Measurements from ENCODE around the gene SPAG9.
A peak's percentile ranks its signal among the peaks of the same experiment; 100 is the strongest.
"Not testable (repeated sequence)": the region's sequence is repeated elsewhere in the genome, so short reads cannot be mapped to it uniquely, and the experiment has no call there.

SPAG9 gene

DNA sequence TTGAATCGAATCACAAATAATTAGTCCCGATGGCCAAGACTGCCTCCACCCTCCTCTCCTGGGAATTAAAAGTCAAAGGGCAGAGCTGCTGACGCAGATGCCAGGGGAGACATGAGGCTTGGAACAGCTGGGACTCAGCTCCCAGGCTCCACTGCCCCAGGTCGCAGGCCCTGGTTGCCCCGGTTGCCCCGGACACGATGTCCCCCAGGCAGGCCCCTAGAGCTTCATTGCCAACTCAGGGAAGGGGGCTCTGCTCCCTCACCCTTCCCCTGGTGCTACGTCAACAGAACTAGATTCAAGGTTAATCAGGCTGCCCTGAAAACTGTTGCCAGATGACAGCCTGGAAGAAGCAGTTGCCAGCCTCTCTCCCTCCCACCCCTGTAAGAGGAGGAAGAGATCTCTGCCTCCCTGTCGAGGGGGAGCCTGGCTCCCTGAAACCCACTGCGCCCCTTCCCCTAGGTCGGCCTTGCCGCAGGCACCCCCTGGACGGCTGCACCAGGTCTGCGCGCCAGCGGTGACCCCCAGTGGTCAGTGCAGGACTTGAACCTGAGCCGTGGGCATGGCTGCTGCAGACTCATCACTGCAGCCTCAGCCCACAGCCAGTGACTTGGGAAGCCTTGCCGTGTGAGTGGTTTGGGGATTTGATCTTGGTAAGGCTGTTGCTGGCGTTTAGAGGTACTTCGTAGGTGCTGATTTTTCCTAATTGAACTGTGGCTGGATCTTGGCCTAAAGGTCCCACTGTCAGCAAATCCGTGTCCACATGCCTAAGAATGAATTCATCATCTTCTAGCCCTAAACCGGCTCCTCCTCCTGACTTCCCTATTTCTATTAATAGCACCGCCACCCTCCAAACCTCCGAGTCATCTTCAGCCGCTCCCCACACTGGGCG lies 170.4 kb downstream of the SPAG9 start:
- DNase-seq = peak; percentile 49 to 53

DNA sequence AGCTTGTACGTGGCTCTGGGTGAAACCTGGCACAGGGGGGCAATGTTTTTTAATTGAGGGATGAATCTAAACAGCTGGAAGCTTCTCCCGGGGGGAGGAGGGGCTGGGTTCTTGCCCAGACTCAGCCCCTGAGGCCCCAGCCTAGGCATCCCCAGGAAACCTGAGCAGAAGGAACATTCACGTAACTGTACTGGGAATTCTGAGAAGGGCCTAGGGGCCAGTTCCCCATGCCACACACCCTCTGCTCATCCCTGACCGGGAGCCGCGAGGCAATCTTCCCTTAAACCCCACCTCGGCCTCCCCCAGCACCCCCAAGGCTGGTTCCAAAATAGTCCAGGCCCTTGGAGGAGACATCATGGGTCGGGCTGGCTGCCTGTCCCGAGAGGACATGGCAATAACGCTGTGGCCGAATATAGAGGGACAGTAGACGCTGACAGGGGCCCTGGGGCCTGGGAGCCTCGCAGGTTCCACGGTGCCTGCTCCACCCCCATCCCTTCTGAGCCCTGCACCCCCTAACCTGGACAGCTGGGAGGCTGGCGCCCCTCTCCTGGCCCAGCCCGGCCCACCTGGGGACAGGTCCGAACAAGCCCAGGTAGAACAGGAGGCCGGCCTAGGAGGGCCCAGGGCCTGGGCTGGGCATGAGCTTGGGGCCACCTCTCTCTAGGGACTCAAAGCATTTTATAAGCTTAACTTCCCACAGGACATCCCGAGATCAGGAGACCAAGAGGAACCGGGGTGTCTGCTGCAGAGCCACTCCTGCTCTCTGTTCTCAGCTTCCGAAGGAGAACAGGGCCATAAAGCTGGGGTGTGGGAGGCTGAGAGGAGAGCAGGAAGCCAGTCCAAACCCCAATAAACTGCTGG lies 171.3 kb downstream of the SPAG9 start:
- no peak for DNase-seq

DNA sequence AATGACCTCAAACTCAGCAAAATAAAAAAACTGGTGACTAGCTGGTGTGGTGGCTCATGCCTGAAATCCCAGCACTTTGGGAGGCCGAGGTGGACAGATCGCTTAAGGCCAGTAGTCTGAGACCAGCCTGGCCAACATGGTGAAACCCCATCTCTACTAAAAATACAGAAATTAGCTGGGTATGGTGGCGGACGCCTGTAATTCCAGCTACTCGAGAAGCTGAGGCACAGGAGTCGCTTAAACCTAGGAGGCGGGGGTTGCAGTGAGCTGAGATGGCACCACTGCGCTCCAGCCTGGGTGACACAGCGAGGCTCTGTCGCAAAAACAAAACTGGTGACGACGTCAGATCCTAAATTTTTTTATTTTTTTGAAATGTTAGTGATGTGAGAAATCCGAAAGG lies 172.0 kb downstream of the SPAG9 start:
- no peak for DNase-seq

DNA sequence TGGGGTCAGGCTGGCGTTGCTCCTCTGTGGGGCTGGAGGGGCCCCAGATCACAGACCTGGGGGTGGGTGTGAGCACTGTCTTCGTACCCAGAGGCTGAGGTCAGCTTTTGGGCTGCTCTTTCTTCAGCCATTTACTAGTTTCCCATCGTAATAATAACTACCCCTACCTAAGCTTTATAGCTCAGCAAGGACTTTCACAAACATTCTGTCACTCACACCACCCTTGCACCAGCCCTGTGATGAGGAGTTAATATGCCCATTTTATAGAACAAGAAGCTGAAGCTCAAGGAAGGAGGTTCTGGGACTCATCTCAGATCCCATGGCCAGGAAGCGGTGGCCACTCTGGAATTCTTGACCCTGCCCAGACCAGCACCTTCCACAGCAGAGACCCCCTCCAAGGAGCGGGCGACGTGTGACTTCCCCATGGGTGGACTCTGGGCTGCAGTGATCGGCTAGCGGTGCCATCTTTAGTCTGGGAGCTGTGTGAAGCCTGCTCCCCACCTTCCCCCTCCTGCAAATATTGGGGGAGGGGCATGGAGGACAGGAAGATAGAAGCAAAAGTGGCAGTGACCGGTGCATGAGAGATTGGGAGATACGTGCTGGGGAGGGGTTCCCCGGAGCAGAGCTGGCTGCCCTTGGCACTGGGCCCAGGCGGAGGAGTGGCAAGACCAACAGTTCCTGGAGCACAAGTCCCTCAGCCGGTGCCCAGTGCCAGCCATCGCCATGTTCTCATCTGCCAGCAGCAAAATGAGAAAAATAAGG lies 172.7 kb downstream of the SPAG9 start:
- DNase-seq = no peak

DNA sequence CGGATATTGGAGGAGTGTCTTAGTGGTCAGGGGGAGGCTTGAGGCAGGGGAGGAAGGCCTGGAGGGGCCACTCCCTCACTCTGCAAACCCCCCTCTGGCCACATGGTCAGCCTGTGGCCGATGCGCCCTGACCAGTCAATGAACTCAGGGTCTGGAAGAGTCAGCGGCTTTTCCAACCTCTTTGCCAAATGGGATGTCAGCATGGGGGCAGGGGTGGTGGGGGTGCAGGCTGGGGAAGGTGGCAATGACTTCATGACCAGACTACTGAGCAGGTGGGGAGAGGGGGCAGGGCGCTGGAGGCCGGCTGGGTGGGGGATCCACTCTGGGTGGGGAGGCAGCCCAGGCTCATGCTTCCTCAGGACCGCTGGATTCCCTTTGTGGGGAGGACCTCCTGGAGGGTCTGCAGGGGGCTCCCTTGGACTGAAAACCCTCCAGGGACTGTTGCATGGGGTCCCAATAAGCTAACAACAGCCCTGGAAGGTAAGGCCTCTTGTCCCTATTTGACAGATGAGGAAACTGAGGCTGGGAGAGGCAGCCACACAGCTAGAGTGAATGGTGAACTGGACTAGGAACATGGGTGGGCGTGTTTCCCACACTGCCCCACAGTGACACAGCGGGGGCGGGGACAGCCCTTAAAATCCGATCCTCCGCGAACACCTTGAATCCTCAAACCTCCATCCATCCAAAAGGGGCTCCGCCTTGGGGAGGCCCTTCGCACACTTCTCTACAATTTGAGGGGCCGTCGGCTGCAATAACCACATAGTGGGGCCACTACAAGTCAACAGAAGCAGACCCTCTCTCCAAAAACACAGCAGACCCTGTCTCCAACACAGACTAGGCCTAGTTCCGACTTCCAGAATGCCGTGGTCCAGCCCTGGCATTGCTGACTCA lies 173.5 kb downstream of the SPAG9 start:
- DNase-seq = no peak

DNA sequence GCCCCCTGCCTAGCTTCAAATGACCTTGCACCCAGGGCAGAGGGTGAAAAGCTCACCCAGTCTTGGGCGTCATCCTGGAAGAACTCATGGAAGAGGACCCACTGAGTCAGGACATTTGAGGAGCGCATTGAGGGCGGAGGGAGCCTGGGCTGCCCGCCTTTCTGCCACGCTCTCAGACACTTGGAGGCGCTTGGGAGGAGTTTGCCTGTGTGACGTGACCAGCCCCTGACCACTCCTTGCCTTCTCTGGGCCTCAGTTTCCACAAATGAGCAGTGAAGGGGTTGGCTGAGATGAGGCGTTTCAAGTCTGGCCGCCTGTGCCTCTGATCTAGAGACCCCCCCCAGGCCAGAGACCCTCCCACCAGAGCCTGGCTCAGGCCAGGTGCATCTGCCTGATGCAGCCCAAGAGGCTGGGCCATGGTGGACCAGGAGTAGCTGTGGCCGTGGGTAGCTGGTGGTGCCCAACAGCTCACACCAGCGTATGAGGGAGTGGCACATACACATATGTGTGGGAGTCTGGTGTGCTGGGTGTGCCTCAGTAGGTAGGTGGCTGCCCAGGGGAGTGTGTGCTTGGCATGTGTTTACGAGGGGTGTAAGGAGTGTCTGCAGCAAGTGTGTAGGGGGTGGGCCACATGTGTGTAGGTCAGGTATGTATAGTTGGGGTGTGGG lies 174.3 kb downstream of the SPAG9 start:
- DNase-seq = no peak

DNA sequence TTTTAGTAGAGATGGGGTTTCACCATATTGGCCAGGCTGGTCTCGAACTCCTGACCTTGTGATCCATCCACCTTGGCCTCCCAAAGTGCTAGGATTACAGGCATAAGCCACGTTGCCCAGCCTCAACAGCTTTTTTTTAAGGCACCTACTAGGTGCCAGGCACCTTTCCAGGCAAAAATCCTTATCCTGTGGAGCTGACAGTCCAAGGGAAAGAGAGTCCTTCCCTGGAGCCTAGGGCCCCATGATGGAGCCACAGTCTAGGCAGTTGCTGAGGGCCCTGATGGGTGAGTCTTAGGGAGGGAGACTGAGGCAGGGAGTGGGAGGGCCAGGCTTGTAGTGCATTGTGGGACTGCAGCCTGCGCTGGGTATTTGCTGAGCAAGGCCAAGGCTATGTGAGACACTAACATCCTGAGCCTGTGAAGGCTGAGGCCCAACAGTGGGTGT lies 174.9 kb downstream of the SPAG9 start:
- DNase-seq = no peak

DNA sequence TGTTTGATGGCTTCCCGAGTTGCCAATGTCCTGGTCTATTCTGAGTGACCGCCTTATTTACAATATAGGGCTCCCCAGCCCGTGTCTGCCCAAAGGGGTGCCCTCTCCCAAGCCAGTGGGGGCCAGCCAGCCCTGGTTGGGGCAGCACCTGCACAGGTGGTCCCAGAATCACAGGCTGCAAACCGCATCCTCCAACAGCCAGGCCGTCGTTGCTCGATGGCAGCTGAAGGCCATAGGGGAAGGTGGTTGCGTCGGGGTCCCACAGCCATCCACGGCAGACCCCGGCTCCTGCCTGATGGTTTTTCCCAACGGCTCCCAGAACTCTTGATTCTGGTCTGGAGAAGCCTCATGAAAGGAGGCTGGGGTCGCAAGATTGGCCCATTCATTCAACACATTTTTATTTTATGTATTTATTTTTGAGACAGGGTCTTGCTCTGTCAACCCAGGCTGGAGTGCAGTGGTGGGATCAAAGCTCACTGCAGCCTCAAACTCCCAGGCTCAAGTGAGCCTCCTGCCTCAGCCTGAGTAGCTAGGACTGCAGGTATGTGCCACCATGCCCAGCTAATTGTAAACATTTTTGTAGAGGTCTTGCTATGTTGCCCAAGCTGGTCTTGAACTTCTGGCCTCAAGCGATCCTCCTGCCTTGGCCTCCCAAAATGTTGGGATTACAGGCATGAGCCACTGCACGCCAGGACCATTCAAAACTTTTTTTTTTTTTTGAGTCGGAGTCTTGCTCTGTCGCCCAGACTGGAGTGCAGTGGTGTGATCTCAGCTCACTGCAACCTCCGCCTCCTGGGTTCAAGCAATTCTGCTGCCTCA lies 175.6 kb downstream of the SPAG9 start:
- no peak for DNase-seq

DNA sequence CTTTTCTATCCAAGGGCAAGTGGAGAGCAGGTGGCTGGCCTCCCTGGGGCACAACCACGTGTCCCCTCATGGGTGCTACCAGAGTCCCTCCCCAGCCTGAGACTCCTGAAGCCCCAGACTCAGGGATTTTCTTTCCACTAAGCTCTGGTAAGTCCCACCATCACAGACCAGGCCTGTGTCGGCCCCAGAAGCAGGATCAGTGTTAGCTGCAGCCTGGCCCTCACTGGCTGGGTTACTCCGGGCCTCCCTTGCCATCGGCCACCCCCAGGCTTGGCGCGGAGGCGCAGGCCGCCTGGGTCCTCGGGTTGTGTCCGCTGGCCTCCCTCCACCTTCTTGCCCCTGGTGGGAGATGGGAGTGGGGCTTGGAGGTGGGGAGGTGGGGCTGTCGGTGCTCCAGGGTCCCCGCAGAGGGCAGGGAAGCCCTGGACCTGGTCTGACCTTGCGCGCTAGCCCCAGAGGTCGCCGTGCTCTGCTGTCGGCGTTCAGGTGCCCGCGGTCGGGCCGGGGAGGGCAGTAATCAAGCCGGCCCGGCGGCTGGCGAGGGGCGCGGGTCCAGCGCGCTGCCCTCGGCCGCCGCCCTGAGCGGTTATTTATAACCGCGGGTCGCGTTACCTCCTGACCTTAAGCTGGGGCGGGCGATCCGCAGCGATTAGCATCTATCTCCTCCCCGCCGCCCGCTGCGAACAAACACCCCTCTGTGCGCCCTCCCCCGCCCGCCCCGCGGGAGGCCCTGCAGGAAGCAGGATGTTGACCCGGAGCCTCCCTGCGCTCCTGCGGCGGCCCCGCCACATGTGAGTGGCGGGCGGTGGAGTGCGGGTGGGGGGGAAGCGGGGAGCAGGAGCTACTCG lies 176.4 kb downstream of the SPAG9 start:
- peak; percentile 51 to 56 for DNase-seq

DNA sequence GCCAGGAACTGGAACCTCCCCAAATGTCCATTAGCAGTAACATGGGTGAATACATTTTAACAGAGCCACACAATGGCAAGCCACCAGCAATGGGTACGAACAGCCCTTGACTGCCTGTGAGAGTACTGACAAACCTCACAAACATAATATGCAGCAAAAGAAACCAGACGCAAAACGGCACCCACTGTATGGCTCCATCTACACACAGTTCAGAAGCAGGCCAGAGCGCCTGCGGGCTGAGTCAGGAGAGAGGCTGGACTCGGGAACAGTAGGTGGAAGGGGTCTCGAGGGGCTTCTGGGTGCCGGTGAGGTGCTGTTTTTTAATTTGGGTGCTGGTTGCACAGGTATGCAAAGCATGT lies 177.1 kb downstream of the SPAG9 start:
- no peak for DNase-seq

DNA sequence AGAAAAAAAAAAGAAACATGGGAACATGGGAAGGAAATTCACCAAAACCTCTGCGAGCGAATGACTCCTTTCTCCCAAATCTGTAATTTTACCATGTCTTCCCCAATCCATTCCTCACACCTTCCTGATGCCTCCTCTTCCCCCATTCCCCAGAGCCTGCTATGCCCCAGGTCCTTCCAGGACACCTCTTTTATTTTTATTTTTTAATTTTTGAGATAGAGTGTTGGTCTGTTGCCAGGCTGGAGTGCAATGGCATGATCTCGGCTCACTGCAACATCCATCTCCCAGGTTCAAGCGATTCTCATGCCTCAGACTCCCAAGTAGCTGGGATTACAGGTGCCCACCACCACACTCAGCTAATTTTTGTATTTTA lies 179.0 kb downstream of the SPAG9 start:
- not testable (repeated sequence) for DNase-seq

DNA sequence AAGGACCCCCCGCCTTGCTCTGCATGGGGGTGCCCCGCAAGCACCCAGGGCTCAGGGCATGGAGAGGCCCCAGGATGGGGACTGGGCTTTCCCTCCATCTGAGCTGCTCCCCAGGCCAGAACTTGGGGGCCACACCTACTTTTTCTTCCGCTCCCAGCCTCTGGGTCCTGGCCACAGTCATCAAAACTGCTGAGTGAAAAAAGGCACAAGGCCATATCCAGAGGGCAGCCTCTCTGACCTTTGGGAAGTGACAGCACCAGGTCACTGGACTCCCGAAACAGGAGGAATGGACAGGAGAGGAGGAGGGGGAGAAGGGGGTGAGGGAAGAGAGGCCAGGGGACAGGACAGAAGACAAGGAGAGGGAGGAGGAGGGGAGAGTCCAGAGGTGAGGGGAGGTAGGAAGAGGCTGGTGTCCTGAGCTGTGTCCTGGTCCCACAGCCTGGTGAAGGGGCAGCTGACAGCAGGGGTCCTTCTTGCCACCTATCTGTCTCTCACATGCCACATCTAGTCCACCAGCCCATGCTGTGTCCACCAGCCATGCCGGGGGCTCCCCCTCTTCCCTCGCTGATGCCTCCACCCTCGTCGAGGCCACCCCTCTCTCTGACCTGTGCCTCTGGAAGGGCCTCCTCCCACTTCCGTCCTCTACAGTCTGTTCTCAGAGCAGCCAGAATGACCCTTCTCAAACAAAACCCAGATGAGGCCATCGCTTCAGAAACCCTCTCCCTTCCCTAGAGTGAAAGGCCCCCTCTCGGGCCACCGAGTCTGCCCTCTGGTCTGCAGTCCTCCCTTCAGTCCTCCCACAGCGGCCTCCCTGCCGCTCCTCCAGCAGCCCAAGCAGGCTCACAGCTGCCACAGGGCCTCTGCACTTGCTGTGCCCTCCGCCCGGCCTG lies 180.6 kb downstream of the SPAG9 start:
- no peak for DNase-seq

DNA sequence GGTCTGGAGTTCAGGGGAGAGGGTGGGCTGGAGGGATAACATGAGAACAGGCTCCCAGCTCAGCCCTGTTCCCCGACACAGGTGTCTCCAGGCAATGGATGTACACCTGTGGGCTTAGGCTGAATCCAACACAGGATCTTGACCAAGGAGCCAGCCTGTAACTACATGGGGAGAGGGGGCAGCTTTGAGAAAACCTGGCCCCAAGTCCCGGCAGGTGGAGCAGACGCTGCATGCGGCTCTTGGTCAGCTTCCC lies 181.2 kb downstream of the SPAG9 start:
- DNase-seq = no peak

DNA sequence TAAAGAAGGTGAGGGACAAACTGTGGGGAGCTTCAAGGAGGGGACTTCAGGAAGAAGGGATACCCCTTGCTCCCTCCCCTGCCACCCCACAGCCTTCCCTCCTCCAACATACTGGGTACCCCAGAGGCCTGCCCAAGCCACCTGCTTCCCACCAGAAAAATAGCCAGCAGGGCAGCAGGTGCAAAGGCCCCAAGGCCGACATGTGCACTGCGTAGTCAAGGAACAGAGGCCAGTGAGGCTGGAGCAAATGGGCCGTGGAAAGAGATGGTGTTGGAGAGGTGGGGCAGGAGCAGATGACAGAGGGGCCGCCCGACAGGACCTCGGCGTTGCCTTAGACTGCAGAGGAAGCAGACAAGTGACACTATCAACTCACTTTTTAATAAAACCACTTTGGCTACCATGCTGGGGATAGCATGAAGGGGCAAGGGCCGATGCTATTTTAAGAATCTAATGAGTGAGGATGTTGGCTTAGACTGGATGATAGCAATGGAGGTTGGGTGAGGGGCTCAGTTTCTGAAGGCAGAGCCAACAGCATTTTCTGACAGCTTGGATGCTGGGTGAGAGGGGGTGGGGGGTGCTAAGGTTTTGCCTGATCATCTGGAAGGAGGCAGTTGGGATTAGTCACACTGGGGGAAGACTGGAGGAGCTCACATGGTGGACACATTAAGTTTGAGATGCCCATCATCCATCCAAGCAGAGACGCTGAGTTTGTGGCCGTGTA lies 181.7 kb downstream of the SPAG9 start:
- DNase-seq = no peak

DNA sequence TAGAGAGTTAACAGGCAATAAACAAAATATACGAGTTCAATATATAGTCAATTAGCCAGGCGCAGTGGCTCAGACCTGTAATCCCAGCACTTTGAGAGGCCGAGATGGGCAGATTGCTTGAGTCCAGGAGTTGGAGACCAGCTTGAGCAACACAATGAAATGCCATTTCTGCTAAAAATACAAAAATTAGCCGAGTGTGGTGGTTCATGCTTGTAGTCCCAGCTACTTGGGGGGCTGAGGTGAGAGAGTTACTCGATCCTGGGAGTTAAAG lies 184.7 kb downstream of the SPAG9 start:
- no peak for DNase-seq

DNA sequence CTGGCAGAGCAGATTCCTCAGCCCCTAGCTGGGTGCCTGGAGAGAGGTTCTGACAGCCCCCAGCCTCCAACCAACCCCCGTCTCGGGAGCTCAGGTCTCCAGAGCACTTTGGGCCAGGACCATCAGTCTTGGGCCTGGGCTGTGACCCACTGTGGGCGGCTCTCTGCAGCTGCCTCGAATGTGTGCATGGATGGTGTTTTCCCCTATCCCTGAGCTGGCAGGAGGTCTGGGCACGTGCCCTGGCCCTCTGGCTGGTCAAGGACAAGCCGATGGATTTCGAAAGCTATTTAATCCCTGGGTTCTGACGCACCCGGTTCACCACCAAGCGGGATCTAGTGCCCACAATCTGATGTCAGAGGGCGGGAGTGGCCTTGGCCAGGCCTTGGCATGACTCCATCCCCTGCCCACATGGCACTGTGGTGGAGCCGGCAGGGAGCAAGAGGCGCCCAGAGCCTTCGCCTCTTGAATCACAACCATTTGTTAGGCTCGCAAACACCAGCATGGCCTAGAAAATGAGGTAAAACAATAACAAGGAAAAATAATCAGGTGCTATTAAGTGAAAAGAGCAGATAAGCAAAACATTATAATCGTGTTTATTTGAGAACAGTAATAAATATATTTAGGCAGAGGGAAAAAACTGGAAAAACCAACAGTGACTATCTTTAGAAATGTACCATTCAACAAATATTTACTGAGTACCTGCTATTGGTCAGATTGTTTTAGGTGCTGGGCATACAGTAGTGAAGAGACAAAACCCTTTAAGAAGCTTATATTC lies 185.3 kb downstream of the SPAG9 start:
- DNase-seq = no peak

DNA sequence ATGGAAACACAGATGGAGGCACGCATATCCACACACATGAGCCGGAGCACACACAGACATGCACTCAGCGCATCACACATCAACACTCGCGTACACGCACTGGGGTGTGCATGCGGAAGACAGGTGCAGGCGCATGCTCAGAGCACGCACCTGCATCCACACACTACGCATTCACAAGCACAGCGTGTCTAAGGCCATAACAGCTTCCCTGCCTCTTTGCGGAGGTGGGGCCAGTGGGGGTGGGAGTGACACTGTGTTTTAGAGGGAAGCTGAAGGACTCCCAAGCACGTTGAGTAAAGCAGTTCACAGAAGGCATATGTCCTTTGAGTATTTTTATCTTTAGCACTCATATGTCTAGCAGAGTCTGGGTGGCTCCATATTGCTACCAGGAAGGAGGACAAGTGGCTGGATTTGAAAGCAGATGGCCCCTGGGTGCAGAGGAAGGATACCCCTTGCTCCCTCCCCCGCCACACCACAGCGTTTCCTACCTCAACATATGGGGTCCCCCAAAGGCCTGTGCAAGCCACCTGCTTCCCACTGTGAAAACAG lies 185.9 kb downstream of the SPAG9 start:
- DNase-seq = no peak
